ENCODE measurements around the gene SLC16A12. TPM values are rescaled to one million over a fixed set of nuclear protein-coding genes. Genes with fewer than 3 reads are reported as not detected.

The SLC16A12 gene
- total and polyA plus RNA-seq, 10 of the 15 experiments (the other 5 are each of a cell fraction or from before 2014, with no cell fraction given) = not detected

- TF ChIP-seq, protein P1, sequence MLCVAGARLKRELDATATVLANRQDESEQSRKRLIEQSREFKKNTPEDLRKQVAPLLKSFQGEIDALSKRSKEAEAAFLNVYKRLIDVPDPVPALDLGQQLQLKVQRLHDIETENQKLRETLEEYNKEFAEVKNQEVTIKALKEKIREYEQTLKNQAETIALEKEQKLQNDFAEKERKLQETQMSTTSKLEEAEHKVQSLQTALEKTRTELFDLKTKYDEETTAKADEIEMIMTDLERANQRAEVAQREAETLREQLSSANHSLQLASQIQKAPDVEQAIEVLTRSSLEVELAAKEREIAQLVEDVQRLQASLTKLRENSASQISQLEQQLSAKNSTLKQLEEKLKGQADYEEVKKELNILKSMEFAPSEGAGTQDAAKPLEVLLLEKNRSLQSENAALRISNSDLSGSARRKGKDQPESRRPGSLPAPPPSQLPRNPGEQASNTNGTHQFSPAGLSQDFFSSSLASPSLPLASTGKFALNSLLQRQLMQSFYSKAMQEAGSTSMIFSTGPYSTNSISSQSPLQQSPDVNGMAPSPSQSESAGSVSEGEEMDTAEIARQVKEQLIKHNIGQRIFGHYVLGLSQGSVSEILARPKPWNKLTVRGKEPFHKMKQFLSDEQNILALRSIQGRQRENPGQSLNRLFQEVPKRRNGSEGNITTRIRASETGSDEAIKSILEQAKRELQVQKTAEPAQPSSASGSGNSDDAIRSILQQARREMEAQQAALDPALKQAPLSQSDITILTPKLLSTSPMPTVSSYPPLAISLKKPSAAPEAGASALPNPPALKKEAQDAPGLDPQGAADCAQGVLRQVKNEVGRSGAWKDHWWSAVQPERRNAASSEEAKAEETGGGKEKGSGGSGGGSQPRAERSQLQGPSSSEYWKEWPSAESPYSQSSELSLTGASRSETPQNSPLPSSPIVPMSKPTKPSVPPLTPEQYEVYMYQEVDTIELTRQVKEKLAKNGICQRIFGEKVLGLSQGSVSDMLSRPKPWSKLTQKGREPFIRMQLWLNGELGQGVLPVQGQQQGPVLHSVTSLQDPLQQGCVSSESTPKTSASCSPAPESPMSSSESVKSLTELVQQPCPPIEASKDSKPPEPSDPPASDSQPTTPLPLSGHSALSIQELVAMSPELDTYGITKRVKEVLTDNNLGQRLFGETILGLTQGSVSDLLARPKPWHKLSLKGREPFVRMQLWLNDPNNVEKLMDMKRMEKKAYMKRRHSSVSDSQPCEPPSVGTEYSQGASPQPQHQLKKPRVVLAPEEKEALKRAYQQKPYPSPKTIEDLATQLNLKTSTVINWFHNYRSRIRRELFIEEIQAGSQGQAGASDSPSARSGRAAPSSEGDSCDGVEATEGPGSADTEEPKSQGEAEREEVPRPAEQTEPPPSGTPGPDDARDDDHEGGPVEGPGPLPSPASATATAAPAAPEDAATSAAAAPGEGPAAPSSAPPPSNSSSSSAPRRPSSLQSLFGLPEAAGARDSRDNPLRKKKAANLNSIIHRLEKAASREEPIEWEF (IDR thresholded peaks at IDR 0.05; ENCODE audit: insufficient replicate concordance, low read depth, low read length) = no peak
- TF ChIP-seq, protein P2, sequence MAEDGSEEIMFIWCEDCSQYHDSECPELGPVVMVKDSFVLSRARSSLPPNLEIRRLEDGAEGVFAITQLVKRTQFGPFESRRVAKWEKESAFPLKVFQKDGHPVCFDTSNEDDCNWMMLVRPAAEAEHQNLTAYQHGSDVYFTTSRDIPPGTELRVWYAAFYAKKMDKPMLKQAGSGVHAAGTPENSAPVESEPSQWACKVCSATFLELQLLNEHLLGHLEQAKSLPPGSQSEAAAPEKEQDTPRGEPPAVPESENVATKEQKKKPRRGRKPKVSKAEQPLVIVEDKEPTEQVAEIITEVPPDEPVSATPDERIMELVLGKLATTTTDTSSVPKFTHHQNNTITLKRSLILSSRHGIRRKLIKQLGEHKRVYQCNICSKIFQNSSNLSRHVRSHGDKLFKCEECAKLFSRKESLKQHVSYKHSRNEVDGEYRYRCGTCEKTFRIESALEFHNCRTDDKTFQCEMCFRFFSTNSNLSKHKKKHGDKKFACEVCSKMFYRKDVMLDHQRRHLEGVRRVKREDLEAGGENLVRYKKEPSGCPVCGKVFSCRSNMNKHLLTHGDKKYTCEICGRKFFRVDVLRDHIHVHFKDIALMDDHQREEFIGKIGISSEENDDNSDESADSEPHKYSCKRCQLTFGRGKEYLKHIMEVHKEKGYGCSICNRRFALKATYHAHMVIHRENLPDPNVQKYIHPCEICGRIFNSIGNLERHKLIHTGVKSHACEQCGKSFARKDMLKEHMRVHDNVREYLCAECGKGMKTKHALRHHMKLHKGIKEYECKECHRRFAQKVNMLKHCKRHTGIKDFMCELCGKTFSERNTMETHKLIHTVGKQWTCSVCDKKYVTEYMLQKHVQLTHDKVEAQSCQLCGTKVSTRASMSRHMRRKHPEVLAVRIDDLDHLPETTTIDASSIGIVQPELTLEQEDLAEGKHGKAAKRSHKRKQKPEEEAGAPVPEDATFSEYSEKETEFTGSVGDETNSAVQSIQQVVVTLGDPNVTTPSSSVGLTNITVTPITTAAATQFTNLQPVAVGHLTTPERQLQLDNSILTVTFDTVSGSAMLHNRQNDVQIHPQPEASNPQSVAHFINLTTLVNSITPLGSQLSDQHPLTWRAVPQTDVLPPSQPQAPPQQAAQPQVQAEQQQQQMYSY (CRISPR knock-in tag; IDR thresholded peaks at IDR 0.05) = no peak
- TF ChIP-seq POLR2A (IDR thresholded peaks at IDR 0.05; ENCODE audit: low read depth, low read length) (no peak), MEF2A (IDR thresholded peaks at IDR 0.05; ENCODE audit: insufficient read depth, low read depth, low read length) (no peak), TCF7 (IDR thresholded peaks at IDR 0.05; ENCODE audit: borderline replicate concordance) (no peak), NR2F1 (conservative IDR thresholded peaks at IDR 0.05) (no peak), PBX3 (IDR thresholded peaks at IDR 0.05; ENCODE audit: insufficient replicate concordance, low read depth, low read length) (no peak), SUPT20H (IDR thresholded peaks at IDR 0.05; ENCODE audit: borderline replicate concordance, control insufficient read depth, low read depth, low read length) (no peak)
- TF ChIP-seq, protein P3, sequence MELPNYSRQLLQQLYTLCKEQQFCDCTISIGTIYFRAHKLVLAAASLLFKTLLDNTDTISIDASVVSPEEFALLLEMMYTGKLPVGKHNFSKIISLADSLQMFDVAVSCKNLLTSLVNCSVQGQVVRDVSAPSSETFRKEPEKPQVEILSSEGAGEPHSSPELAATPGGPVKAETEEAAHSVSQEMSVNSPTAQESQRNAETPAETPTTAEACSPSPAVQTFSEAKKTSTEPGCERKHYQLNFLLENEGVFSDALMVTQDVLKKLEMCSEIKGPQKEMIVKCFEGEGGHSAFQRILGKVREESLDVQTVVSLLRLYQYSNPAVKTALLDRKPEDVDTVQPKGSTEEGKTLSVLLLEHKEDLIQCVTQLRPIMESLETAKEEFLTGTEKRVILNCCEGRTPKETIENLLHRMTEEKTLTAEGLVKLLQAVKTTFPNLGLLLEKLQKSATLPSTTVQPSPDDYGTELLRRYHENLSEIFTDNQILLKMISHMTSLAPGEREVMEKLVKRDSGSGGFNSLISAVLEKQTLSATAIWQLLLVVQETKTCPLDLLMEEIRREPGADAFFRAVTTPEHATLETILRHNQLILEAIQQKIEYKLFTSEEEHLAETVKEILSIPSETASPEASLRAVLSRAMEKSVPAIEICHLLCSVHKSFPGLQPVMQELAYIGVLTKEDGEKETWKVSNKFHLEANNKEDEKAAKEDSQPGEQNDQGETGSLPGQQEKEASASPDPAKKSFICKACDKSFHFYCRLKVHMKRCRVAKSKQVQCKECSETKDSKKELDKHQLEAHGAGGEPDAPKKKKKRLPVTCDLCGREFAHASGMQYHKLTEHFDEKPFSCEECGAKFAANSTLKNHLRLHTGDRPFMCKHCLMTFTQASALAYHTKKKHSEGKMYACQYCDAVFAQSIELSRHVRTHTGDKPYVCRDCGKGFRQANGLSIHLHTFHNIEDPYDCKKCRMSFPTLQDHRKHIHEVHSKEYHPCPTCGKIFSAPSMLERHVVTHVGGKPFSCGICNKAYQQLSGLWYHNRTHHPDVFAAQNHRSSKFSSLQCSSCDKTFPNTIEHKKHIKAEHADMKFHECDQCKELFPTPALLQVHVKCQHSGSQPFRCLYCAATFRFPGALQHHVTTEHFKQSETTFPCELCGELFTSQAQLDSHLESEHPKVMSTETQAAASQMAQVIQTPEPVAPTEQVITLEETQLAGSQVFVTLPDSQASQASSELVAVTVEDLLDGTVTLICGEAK (IDR thresholded peaks at IDR 0.05; ENCODE audit: borderline replicate concordance) = no peak
Observed at GRCh38 chr10:89382757-89383156, 152.6 kb downstream of the SLC16A12 start (continued).
